AG08396 (cell line): ENCODE measurements around the gene PQBP1.

Experiments
- DNase-seq: peaks from one replicate; pipeline ENCODE4 v3.0.0; 2012; ENCODE audit warnings: low spot score, mixed read lengths

The PQBP1 gene

GRCh38 chrX:48902135-48902534, 4.4 kb downstream of the PQBP1 start:
- DNase-seq = no peak

- no peak for DNase-seq
Observed at GRCh38 chrX:48902776-48903175, 5.0 kb downstream of the PQBP1 start.

GRCh38 chrX:48903290-48903689, 5.6 kb downstream of the PQBP1 start:
- DNase-seq = no peak

- DNase-seq = no peak
Observed at GRCh38 chrX:48904180-48904579, 6.5 kb downstream of the PQBP1 start.

GRCh38 chrX:48904626-48905025, 6.9 kb downstream of the PQBP1 start:
- no peak for DNase-seq

- no peak for DNase-seq
Observed at GRCh38 chrX:48905090-48905790, 7.5 kb downstream of the PQBP1 start.

GRCh38 chrX:48908600-48908999, 10.9 kb downstream of the PQBP1 start:
- no peak for DNase-seq

GRCh38 chrX:48909703-48910294, 12.1 kb downstream of the PQBP1 start:
- no peak for DNase-seq

GRCh38 chrX:48910926-48911411, 13.2 kb downstream of the PQBP1 start:
- DNase-seq = peak; percentile 29

- peak; percentile 75 for DNase-seq
Observed at GRCh38 chrX:48911412-48912182, 13.9 kb downstream of the PQBP1 start, which contains the start of gene SLC35A2. SLC35A2 (minus strand) TSS chrX:48911646; CDS start chrX:48911636, 10 bp downstream.

GRCh38 chrX:48913605-48914366, 16.1 kb downstream of the PQBP1 start:
- DNase-seq = no peak

- no peak for DNase-seq
Observed at GRCh38 chrX:48914593-48915493, 17.1 kb downstream of the PQBP1 start.

GRCh38 chrX:48917139-48918001, 19.6 kb downstream of the PQBP1 start:
- DNase-seq = peak; percentile 92

GRCh38 chrX:48918301-48918642, 20.5 kb downstream of the PQBP1 start:
- DNase-seq = no peak

- DNase-seq = peak; percentile 81
Observed at GRCh38 chrX:48918643-48919340, 21.1 kb downstream of the PQBP1 start, which contains the start of gene PIM2. PIM2 (minus strand) TSS chrX:48919024; CDS start chrX:48918834, 190 bp downstream.

- no peak for DNase-seq
Observed at GRCh38 chrX:48919360-48919841, 21.7 kb downstream of the PQBP1 start.

- DNase-seq = no peak
Observed at GRCh38 chrX:48919947-48920717, 22.4 kb downstream of the PQBP1 start.

GRCh38 chrX:48920718-48921104, 23.0 kb downstream of the PQBP1 start:
- DNase-seq = no peak
